GM18508 (cell line): Measurements from ENCODE around the gene CD46.
A peak's percentile ranks its signal among the peaks of the same experiment; 100 is the strongest.

Experiments
- ATAC-seq: cut with Tn5 transposase; IDR thresholded peaks from one replicate; pipeline ENCODE4 v1.9.1; 2021; ENCODE audit warnings: moderate number of reproducible peaks; ENCODE audit not compliant: insufficient read depth, unreplicated experiment

CD46 gene

DNA sequence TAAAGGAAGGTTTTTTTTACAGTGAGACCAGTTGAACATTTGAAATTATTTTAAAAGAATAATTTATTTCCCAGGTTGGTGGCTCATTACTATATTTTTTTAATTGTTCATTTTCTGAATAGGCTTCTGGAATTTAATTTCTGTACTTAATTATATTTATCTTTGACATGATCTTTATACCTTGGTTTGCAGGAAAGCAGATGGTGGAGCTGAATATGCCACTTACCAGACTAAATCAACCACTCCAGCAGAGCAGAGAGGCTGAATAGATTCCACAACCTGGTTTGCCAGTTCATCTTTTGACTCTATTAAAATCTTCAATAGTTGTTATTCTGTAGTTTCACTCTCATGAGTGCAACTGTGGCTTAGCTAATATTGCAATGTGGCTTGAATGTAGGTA lies 41.5 kb downstream of the CD46 start:
- ATAC-seq = no peak

DNA sequence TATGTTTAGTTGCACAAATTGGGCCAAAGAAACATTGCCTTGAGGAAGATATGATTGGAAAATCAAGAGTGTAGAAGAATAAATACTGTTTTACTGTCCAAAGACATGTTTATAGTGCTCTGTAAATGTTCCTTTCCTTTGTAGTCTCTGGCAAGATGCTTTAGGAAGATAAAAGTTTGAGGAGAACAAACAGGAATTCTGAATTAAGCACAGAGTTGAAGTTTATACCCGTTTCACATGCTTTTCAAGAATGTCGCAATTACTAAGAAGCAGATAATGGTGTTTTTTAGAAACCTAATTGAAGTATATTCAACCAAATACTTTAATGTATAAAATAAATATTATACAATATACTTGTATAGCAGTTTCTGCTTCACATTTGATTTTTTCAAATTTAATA lies 43.0 kb downstream of the CD46 start:
- ATAC-seq = no peak

DNA sequence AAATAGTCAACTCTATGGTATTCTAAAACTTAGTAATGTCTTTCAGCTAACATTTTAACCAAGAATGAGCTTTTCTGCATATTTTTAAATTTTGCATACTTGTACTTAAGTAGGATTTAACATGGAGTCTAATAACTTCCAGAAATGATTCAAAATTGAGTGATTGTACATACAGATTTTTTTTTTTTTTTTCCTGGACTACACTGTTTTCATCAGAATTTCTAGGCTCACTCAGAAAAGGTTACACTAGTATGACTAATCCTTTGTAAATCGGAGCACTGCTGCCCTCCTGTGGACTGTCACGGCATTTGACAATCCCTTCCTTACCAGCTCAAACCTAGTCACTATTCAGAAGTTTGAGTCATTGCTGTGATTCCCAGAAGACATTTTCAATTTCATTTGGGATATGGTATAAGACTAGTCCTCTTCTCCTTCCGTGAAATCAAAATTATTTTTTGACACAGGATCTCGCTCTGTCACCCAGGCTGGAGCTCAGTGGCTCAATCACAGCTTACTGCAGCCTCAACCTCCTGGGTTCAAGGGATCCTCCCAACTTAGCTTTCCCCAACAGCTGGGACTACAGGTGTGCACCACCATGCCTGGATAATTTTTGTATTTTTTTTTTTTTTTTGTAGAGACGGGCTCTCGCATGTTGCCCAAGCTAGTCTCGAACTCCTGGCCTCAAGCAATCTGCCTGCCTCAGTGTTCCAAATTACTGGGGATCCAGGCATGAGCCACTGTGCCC lies 45.5 kb downstream of the CD46 start:
- peak; percentile 68 for ATAC-seq

DNA sequence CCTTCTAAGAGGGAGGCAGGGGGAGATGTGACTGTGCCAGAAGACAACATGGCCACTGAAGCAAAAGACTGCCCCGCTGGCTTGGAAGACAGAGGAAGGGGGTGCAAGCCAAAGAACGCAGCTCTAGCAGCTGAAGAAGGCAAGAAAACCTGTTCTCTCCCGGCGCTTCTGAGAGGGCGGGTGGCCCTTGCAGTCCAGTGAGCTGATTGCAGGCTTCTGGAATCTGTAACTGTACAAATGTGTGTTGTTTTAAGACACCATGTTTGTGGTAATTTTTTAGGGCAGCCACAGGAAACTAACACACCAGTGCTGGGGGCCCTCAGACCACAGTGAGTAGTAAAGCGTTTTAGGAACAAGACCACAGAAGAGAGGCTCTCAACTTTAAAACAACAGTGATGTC lies 47.0 kb downstream of the CD46 start:
- ATAC-seq = no peak

DNA sequence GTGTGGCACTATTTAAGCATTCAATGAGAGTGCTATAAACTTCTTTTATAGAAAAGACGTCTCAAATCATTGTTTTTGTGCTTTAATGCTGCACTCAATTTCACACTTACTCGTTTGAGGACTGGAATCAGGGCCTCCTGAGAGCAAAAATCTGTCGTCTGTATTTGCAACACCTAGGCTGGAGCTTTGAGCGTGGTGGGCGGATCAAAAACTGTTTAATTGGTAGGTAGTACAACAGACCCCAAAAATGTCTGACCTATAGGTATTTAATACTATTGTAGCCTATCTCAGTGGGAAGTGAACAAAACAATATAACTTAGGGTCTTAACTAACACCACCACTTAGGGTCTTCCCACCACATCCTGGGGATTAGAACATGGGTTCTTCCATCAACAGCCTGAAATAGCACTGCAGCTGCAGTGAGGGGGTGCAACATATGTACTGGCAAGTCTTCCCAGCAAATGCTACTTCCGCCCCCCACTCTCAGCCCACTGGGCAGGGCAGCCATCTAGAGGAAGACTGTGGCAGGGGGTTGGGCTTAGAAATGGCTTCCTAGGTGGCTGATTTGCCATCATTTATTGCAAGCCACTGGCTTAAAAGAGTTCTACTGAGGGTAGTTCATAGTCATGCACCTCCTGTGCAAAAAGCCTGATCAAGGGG lies 48.3 kb downstream of the CD46 start:
- no peak for ATAC-seq

DNA sequence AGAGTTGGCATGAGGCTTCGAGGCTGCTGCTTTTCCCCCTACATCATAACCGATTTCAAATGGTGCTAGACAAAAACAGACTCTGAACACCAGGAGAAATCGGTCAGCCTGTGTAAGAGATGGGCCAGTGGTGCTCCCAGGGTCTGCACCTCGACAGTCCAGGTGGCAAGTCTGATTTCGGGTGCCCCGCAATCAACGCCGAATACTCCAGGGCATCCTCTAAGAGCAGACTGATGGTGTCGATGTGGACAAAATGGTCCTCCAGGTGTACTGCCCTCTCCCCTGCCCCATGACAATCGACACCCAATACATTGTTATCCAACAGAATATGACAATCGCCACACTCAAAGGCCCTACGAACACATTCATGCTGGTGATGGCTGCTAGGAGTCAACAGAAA lies 50.0 kb downstream of the CD46 start:
- no peak for ATAC-seq

DNA sequence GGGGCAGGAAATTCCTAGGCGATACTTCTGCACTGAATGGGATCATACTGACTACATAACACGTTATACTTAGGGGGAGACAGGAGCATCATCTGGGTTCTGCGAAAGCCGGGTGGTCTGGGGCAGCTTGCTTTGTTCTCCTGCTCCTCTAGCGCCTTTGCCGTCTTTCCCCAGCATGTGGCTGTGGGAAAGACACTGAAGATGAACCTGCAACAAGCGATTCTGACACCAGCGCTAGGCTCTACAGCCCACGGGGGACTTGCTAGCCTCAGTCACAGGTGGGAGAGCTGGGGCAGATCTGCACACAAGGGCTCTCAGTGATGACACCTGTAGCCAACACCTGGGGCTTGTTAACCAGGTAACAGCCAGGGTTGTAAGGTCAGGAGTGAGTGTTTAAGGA lies 51.8 kb downstream of the CD46 start:
- no peak for ATAC-seq

DNA sequence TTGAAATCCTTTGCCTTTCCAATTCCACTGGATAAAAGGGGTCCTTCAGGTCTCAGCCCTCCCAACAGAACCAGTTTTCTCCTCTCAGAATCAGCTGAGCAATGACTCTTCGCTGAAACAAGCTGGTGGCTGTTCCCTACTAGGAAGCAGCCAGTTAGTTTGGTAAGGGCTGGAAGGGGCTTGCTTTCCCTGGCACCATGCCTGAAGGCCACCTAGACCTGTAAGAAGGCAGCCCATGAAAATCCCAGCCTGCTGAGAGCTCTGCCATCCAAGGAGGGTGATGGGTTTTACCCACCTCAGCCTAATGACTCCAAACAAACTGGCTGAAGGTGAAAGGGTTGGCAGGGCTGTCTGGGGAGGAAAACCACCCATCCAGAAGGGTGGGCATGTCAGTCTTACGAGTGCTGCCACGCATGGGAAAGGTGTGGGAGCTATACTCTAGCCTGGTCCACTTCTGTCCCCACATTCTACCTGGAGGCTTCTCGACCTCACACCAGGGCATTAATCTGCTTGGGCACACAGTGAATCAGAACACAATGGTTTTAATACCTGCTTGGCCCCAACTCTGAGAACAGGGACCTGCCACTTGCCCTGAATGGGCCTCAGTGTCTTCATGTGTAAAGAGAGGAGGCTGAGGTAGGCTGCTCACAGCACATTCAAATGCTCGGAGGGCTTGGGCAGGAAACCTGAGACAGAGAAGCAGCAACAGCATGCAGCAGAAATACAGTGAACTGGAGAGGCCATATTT lies 53.0 kb downstream of the CD46 start:
- no peak for ATAC-seq

DNA sequence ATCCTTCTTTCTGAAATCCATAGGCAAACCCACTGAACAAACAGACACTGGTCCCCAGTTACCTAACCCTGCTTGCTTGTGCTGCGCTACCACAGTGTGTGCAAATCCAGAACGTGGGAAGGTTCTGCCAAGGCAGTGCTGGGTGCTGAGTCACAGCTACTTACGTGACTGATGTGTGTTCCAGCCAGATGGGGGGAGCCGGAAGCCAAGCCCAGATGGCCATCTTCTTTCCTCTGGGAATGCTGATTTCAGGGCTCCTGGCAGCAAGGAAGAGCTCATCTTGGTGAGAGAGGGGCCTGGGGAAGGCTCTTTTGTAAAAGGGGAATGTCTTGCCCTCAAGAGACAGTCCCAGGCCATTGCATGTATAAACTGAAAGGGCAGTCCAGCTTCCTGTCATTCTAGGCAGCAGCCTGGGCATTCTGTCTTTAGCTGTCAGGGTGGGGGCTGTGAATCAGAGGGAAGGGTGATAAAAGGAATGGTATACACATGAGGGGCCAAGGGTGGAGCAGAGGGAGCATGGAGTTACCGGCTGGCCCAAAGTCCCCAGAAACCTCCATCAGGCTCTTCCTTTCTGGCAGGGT lies 54.1 kb downstream of the CD46 start:
- ATAC-seq = no peak

DNA sequence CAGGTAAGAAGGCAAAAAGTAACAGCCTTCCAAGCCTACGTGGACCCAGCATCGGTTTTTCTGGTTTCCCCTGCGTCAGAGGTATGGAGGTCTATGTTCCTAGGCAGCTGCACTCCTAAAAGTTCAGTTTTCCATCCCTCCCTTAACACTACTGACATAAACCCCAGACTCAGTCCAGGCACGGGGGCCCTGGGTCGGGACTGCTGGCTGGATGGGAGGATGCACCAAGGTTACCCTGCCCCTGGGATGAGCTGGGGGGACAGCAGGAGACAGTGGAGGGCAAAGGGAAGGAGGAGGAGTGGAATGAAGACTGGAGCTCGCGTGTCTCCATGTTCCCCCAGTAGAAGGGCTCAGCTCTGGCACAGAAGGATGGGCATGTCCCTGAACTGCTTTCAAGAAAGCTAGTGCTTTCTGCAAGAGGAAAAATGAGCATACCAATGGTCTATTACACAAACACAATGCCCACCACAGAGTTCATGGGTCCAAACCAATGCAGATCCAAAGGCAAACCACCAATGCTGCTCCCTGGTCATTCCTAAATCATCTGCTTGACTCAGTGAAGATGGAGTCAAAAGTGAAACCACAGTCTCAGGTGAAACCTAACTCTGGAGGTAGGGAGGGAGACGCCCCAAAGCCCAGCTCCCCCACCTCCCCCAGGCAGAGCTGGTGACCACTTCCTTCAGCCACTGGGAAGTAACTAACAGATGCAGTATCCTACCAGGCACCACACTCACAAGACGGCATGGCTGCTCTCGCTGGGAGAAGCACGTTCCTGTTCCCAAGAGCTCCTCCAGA lies 54.9 kb downstream of the CD46 start:
- ATAC-seq = no peak

DNA sequence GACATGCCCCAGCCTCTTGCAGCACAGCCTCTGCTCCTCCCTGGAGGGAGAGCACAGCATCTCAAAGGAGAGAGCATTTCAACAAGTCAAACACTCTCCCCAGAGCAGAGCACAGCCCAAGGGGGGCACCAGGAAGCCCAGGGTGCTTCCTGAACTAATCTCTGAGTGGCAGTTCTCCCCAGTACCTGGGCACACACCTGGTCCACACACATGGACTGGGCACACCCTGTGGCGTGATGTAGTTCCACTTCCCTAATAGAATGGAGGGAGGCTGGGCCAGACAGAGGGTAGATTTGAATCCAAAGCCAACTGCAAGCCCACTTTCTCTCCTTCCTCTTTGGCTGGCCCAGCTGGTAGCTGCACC lies 55.5 kb downstream of the CD46 start:
- no peak for ATAC-seq

DNA sequence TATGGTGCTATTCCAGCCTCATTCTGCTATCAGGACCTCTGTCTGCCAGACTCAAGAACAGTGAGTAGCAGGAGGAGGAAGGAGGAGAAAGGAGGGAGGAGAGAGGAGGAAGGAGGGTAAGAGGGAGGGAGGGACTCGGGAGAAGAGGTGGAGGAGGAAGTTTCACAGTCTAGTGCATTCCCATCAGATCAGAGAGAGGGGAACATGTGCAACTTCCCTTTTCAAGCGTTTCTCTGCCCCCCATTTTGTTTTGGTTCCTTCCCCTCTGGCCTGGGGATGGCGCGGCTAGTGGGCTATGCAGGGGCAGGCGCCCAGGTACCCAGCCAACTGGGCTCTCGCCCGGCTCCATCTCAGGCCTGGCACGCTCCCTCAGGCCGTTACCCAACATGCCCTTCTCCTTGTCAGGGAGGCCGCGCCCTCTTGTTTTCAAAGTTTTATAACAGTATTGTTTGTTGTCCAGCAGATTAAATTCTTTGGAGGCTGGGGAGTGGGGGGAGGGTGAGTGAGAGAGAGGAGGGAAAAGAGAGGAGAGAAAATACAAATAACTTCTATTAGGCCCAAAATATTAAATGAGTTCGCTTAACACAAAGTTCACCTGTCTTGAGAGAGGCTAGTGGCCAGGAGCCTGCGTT lies 56.0 kb downstream of the CD46 start:
- ATAC-seq = no peak

DNA sequence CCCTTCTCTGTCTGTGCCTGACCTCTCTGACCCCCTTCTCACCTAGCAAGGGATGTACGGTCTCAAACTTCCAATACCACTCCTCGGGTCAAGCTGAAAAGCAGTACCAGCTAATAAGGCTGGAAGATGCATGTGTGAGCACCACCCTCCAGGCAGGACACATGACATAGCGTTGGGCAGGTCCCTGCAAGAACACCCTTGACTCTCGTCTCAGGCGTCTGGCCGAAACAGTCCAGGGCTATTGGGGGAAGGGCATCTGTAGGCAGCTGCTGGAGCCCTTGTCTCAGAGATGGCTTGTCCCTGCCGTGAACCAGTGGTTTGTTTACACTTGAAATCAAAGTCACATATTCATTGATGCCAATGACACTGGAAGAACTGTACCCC lies 56.5 kb downstream of the CD46 start:
- ATAC-seq = no peak

DNA sequence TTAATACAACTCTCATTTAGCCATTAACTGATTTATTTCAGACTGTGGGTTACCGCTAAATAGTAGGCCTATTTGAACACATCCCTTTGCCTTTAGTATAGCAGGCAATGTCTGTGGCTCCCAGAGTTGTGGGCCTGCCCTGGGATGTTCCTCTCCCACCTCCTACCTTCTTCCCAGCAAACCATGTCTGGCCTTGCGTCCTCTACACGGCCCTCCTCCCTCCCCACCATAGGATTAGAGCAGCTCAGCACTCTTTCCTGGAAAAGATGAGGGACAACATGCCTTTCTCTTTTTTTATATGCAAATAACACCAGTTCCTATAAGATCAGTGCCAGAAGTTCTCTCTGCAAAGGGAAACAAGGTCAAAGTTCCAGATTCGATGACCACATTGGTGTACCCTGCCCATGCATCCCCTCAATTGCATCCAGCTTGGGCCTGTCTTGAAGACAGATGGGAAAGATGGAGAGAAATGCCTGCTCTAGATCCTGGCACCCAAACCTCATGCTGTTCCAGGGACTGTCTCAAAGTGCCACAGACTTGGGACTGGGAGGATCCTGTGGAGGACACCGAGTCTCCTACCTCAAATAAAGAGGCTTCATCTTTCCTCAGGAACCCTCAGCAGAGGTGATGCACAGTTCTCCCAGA lies 57.2 kb downstream of the CD46 start:
- ATAC-seq = no peak

DNA sequence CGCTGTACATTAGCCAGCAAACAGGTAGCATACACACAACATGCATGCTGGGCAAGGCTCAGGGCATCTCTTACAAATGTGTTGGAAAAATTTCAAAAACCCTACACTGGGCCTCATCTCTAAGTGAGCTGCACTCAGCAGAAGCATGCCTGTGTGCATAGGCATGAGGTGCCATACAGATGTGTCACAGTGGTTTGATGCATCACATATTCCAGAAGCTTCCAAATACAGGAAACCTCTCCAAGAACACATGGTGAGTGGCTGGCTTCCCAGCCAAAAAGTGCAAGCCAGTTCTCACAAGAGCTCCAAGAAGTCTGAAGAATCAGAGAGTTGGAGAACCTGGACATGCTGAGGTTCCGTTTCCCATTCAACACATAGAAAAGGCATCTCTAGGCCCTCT lies 58.3 kb downstream of the CD46 start:
- ATAC-seq = no peak

DNA sequence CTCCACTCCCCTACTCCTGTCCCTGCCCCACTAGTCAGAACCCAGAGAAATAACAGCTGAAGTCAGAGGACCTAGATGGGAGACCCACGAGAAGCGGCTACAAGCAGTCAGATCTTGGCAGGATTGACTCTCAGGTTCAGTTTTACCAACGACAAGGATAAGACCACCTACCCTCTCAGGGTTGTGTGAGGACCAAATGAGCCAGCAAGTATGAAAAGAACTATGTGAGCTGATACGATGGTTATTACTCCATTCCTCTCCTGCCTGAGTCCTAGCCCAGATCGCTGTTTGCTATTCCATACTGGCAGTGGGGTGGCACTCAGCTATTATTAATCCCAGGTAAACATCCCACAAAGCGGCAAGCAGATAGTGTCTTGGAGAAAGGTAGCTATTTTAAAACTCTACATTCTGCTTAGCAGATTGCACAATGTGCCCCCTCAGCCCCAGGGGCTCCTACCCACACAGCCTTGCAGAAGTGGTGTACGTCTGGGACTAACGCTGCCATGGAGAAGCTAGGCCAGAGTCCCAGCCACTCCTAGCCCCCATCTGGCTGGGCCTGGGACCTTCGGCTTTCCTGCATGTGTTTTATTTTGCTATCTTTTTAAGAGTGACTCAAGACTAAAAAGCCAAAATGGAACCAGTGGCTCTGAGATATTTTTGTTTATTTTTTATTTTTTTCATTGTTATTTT lies 58.9 kb downstream of the CD46 start:
- no peak for ATAC-seq

DNA sequence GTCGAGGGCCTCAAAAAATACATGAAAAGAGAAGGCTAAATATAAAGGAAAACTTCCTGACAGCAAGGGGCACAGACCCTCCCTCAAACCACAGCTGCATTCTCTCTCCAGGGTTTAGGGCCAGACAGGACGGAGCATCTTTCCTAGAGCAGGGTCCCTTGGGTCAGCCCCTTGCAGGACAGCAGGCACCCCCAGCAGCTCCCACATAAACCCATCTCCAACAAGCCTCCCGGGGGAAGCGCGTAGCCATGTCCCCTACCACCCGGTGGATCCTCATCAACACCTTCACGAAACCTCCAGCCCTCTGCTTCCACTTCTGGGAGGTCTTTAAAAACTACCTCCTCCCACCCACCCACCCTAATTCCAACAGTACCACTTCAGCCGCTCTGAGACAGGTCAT lies 59.5 kb downstream of the CD46 start:
- no peak for ATAC-seq

DNA sequence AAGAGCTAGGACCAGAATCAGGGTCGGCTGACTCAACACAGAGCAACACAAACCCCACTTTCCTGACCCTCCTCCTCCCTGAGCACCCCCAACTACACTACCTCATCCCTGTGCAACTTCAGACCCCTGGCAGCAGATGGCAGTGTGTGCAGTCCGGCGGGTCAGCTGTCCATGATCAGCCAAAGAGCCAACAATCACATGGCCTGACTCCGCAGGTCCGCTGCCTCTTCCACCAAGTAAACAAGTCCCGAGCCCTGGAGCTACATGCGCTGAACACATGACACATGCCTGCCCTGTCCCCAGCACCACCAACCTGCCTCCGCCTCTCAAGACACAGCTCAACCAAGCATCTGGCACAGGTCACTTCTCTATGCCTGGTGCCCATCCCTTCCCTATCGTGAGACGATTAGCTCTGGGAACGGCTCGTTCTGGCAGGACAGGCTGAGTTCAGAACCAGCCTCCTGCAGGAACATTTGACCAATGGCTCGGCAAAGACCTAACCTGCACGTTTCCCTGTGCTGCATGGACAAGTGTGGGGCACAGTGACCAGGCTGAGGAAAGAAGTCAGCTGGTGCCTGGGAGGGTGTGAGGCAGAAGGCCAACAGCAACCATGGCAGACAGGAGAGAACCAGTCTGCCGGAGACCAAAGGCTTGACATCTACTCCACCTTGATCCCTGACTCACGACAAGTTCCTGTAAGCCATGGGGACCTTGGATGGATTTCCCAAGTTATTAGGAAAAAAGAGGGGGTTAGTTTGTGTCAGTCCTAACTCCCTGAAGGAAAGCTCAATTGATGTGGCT lies 60.3 kb downstream of the CD46 start:
- ATAC-seq = no peak
